Measurements from ENCODE around the gene CAVIN1. TPM values are rescaled to one million over a fixed set of nuclear protein-coding genes. Genes with fewer than 3 reads are reported as not detected.

The CAVIN1 gene
- total and polyA plus RNA-seq, 10 donors, result 25.3 to 224 (median 131) TPM

GRCh38 chr17:42442196-42442565, 19.1 kb upstream of the CAVIN1 start:
- intact Hi-C loops (cut with DNase I; ENCODE audit: low total_unique reads), result no loop called here
- no peak for DNase-seq
- H3K27ac ChIP-seq, result peak overlapping the region in 7 of 8 donors; percentile 29 to 75 (median 57)
- 56 to 65% (median 63%) methylated on average over 5 of the region's 5 CpGs for WGBS, 5 donors
- no peaks in the 10 kb centered on the region for H3K36me3 ChIP-seq
- no peak overlapping the region for H3K4me3 ChIP-seq
- H3K4me1 ChIP-seq, result peaks cover 0 to 43% (median 24%) of the 10 kb centered on the region in 6 donors
- H3K9me3 ChIP-seq, result no peaks in the 10 kb centered on the region
- TF ChIP-seq POLR2A (IDR thresholded peaks at IDR 0.05) (no peak), POLR2AphosphoS5 (IDR thresholded peaks at IDR 0.05) (no peak), CTCF (IDR thresholded peaks at IDR 0.05 in 8 of 11, conservative IDR thresholded peaks at IDR 0.05 in 3 of 11) (no peak)
- no peaks in the 10 kb centered on the region for H3K27me3 ChIP-seq (replicated peaks in 1 of 7)

GRCh38 chr17:42441371-42442195, 18.5 kb upstream of the CAVIN1 start:
- H3K36me3 ChIP-seq, result no peaks in the 10 kb centered on the region
- peak overlapping the region in 7 of 8 donors; percentile 29 to 75 (median 57) for H3K27ac ChIP-seq
- no peak overlapping the region for H3K4me3 ChIP-seq
- peaks cover 0 to 47% (median 24%) of the 10 kb centered on the region in 6 donors for H3K4me1 ChIP-seq
- intact Hi-C loops (cut with DNase I; ENCODE audit: low total_unique reads), result no loop called here
- no peaks in the 10 kb centered on the region for H3K27me3 ChIP-seq (replicated peaks in 1 of 7)
- no peak for TF ChIP-seq CTCF (IDR thresholded peaks at IDR 0.05 in 8 of 11, conservative IDR thresholded peaks at IDR 0.05 in 3 of 11)
- TF ChIP-seq POLR2AphosphoS5 (IDR thresholded peaks at IDR 0.05), result peak in 1 of 3 donors; percentile 27
- TF ChIP-seq POLR2A (IDR thresholded peaks at IDR 0.05), result no peak
- DNase-seq, result no peak
- H3K9me3 ChIP-seq, result no peaks in the 10 kb centered on the region
- 49 to 64% (median 58%) methylated on average over 7 of the region's 7 CpGs for WGBS, 5 donors

GRCh38 chr17:42438600-42439567, 15.8 kb upstream of the CAVIN1 start:
- Histone ChIP-seq H3K27ac (peak overlapping the region; percentile 2 to 77 (median 62)), H3K36me3 (no peaks in the 10 kb centered on the region), H3K9me3 (no peaks in the 10 kb centered on the region), H3K27me3 (replicated peaks in 1 of 7) (no peaks in the 10 kb centered on the region), H3K4me1 (peaks cover 0 to 55% (median 24%) of the 10 kb centered on the region in 6 donors), H3K4me3 (no peak overlapping the region)
- TF ChIP-seq CTCF (IDR thresholded peaks at IDR 0.05 in 8 of 11, conservative IDR thresholded peaks at IDR 0.05 in 3 of 11) (peak in 7 of 11 experiments; percentile 9 to 63 (median 47)), POLR2A (IDR thresholded peaks at IDR 0.05) (no peak), POLR2AphosphoS5 (IDR thresholded peaks at IDR 0.05) (peak in 2 of 3 donors; percentile 15 to 70)
- intact Hi-C loops (cut with DNase I; ENCODE audit: low total_unique reads), result loop anchor here (10.0 kb wide), 1 partner anchor 46 kb away; no protein-coding TSS in a partner anchor
- peak; percentile 81 for DNase-seq
- WGBS, 5 donors, result 67 to 76% (median 74%) methylated on average over 9 of the region's 9 CpGs
